Vagina (tissue), 2 donors: ENCODE results near the gene KDM4B.

Experiments used
- POLR2A ChIP-seq, 2 donors: fragments of 450-650 bp; IDR thresholded peaks; one replicate each; pipeline ENCODE4 v1.6.1; 2017; ENCODE audit warnings: antibody characterized with exemption in 2 of 2, mild to moderate bottlenecking in 2 of 2, moderate library complexity in 2 of 2
- TF ChIP-seq, protein P1 (sequence below), 3 experiments: fragments of 450-650 bp in 2 of 3; fragments of 200-600 bp in 1 of 3; sonication (generic) in 1 of 3; IDR thresholded peaks; one replicate each; pipeline ENCODE4 v1.5.1; 2017 to 2019; ENCODE audit warnings: antibody characterized with exemption in 3 of 3, mild to moderate bottlenecking in 2 of 3, moderate library complexity in 2 of 3

DNA sequence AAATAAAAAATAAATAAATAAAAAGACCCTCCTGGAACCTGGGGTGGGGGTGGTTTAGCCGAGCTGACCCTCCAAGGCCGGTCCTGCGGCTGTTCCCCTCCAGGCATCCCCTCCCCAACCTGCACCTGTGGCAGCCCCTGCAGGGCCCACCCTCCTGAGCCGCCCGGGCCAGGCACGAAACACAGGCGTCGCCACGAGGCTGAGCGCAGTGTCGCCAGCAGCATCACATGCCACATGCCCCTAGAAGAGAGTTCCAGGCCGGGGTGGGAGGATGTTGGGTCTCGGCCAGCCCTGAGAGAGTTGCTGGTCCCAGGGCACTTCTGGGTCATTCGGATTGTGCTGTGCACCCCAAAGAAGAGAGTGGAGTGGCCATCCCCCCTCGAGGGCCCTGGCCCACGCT is 82.0 kb downstream of the KDM4B start:
- TF ChIP-seq, protein P1, sequence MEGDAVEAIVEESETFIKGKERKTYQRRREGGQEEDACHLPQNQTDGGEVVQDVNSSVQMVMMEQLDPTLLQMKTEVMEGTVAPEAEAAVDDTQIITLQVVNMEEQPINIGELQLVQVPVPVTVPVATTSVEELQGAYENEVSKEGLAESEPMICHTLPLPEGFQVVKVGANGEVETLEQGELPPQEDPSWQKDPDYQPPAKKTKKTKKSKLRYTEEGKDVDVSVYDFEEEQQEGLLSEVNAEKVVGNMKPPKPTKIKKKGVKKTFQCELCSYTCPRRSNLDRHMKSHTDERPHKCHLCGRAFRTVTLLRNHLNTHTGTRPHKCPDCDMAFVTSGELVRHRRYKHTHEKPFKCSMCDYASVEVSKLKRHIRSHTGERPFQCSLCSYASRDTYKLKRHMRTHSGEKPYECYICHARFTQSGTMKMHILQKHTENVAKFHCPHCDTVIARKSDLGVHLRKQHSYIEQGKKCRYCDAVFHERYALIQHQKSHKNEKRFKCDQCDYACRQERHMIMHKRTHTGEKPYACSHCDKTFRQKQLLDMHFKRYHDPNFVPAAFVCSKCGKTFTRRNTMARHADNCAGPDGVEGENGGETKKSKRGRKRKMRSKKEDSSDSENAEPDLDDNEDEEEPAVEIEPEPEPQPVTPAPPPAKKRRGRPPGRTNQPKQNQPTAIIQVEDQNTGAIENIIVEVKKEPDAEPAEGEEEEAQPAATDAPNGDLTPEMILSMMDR (IDR thresholded peaks at IDR 0.05), result no peak
- TF ChIP-seq POLR2A (IDR thresholded peaks at IDR 0.05), result no peak
